Measurements from ENCODE around the gene RABGAP1L.
A peak's percentile ranks its signal among the peaks of the same experiment; 100 is the strongest.
"Not testable (repeated sequence)": the region's sequence is repeated elsewhere in the genome, so short reads cannot be mapped to it uniquely, and the experiment has no call there.

The RABGAP1L gene

GRCh38 chr1:174531751-174532150 is 372.4 kb downstream of the RABGAP1L start:
- intact Hi-C loops (cut with DNase I): no loop called here
- no peak for DNase-seq

GRCh38 chr1:174534789-174535188 is 375.5 kb downstream of the RABGAP1L start:
- no peak for DNase-seq
- intact Hi-C loops (cut with DNase I): no loop called here

- DNase-seq: no peak
- intact Hi-C loops (cut with DNase I): no loop called here
Measured at GRCh38 chr1:174535207-174535606, 375.9 kb downstream of the RABGAP1L start.

- intact Hi-C loops (cut with DNase I); DNase-seq: not testable (repeated sequence)
Measured at GRCh38 chr1:174543421-174543820, 384.1 kb downstream of the RABGAP1L start.

- DNase-seq: no peak
- intact Hi-C loops (cut with DNase I): no loop called here
Measured at GRCh38 chr1:174550296-174550695, 391.0 kb downstream of the RABGAP1L start.

- no peak for DNase-seq
- intact Hi-C loops (cut with DNase I): no loop called here
Measured at GRCh38 chr1:174556392-174556791, 397.1 kb downstream of the RABGAP1L start.

GRCh38 chr1:174568551-174568950 is 409.2 kb downstream of the RABGAP1L start:
- intact Hi-C loops (cut with DNase I): no loop called here
- DNase-seq: no peak

GRCh38 chr1:174569240-174569639 is 409.9 kb downstream of the RABGAP1L start:
- intact Hi-C loops (cut with DNase I): no loop called here

GRCh38 chr1:174572771-174573170 is 413.5 kb downstream of the RABGAP1L start:
- no peak for DNase-seq
- intact Hi-C loops (cut with DNase I): no loop called here

More at GRCh38 chr1:174569240-174569639, 409.9 kb downstream of the RABGAP1L start:
- no peak for DNase-seq

GRCh38 chr1:174576120-174576519 is 416.8 kb downstream of the RABGAP1L start:
- intact Hi-C loops (cut with DNase I); DNase-seq: not testable (repeated sequence)

GRCh38 chr1:174577681-174578080 is 418.4 kb downstream of the RABGAP1L start:
- no peak for DNase-seq
- intact Hi-C loops (cut with DNase I): no loop called here

GRCh38 chr1:174580801-174581200 is 421.5 kb downstream of the RABGAP1L start:
- DNase-seq: no peak
- intact Hi-C loops (cut with DNase I): no loop called here

- no peak for DNase-seq
- intact Hi-C loops (cut with DNase I): no loop called here
Measured at GRCh38 chr1:174583316-174583715, 424.0 kb downstream of the RABGAP1L start.

- intact Hi-C loops (cut with DNase I): no loop called here
- no peak for DNase-seq
Measured at GRCh38 chr1:174584071-174584470, 424.8 kb downstream of the RABGAP1L start.

- DNase-seq; intact Hi-C loops (cut with DNase I): not testable (repeated sequence)
Measured at GRCh38 chr1:174588618-174589017, 429.3 kb downstream of the RABGAP1L start.

- intact Hi-C loops (cut with DNase I): no loop called here
- no peak for DNase-seq
Measured at GRCh38 chr1:174605198-174605597, 445.9 kb downstream of the RABGAP1L start.

- no peak for DNase-seq
- intact Hi-C loops (cut with DNase I): no loop called here
Measured at GRCh38 chr1:174606471-174606870, 447.2 kb downstream of the RABGAP1L start.

- DNase-seq; intact Hi-C loops (cut with DNase I): not testable (repeated sequence)
Measured at GRCh38 chr1:174617905-174618304, 458.6 kb downstream of the RABGAP1L start.

- DNase-seq: no peak
- intact Hi-C loops (cut with DNase I): no loop called here
Measured at GRCh38 chr1:174623324-174624035, 464.2 kb downstream of the RABGAP1L start.

GRCh38 chr1:174626031-174627025 is 467.0 kb downstream of the RABGAP1L start:
- DNase-seq: no peak
- intact Hi-C loops (cut with DNase I): no loop called here

GRCh38 chr1:174637487-174637886 is 478.2 kb downstream of the RABGAP1L start:
- DNase-seq: peak in 3 of 10 donors; percentile 26 to 73 (median 67)
- intact Hi-C loops (cut with DNase I): no loop called here
